Measurements from ENCODE around the gene ZNF70.

GRCh38 chr22:23760056-23760455 is 9.1 kb upstream of the ZNF70 start:
- TF ChIP-seq CTCF (IDR thresholded peaks at IDR 0.05) (no peak), ZFX (IDR thresholded peaks at IDR 0.05; ENCODE audit: borderline replicate concordance) (no peak)

All from 22Rv1 (cell line).